H1 (cell line): ENCODE data around the gene RASD1. TPM values are rescaled to one million over a fixed set of nuclear protein-coding genes. Genes with fewer than 3 reads are reported as not detected.

Experiments used
- KDM1A ChIP-seq: fragments of 200-600, 300-600 bp; sonication (generic); IDR thresholded peaks from 2 replicates; pipeline ENCODE4 v1.7.1; 2016; ENCODE audit warnings: mild to moderate bottlenecking, low read length, borderline replicate concordance
- SIN3A ChIP-seq, 2 experiments: IDR thresholded peaks in 1 of 2; conservative IDR thresholded peaks in 1 of 2; 2 replicates each; pipeline ENCODE4 v1.6.1; 2011 to 2012; ENCODE audit warnings: low read length in 2 of 2, improper control_type of control experiment in 1 of 2, low read depth in 1 of 2, mild to moderate bottlenecking in 1 of 2
- polyA plus RNA-seq, 7 experiments: library from polyadenylated mRNA; depleted of rRNA in 3 of 7; stranded (reverse) in 5 of 7; unstranded in 2 of 7; fragments of >200 nt in 5 of 7; fragments of 200-250 nt in 2 of 7; gene quantifications; 1 replicate in 5 of 7; 2 replicates in 1 of 7; 4 replicates in 1 of 7; pipeline versions ENCODE4 v1.2.1 to v1.2.3, GENCODE V29; 2011 to 2013; ENCODE audit warnings: missing spikeins in 2 of 7, mixed read lengths in 2 of 7
- total RNA-seq: library from RNA; stranded (reverse); fragmentation: NEBNext Ultra II Directional; extraction: Animal tissue kit (Norgen Biotek cat#: 25700); gene quantifications from 2 replicates; pipeline ENCODE4 v1.2.1, GENCODE V29; 2021
- TF ChIP-seq, protein P1 (sequence below): IDR thresholded peaks from 2 replicates; pipeline ENCODE4 v1.6.1; 2012; ENCODE audit warnings: inconsistent platforms

RASD1 gene
- total and polyA plus RNA-seq, 2 of the 8 experiments (the other 6 are each of a cell fraction or from before 2014, with no cell fraction given) = 2.3 to 2.6 TPM

DNA sequence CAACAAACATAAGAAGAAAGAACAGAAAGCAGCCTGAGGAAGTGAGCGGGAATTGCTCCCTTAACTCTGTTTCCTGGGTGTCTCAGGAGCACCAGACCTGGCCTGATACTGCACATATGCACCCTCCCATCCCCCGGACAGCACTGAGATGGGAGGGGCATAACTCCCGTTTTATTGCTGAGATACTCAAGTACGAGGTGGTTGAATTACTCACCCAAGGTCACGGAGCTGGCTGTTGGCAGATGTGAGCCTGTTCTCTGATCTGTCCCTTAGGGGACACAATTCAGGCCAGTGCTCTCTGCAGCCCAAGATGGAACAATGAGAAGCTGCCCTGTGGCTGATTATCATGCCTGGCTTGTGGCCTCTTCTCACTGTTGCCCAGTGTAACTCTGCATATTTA is 28.5 kb downstream of the RASD1 start (continued):
- TF ChIP-seq, protein P1, sequence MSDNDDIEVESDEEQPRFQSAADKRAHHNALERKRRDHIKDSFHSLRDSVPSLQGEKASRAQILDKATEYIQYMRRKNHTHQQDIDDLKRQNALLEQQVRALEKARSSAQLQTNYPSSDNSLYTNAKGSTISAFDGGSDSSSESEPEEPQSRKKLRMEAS = no peak
- no peak for TF ChIP-seq SIN3A (conservative IDR thresholded peaks at IDR 0.05 in 1 of 2, IDR thresholded peaks at IDR 0.05 in 1 of 2; ENCODE audit: low read depth in 1 of 2, low read length in 2 of 2)
- no peak for TF ChIP-seq KDM1A
